Spinal cord (tissue), 10 donors: ENCODE data around the gene HMCN2. TPM values are rescaled to one million over a fixed set of nuclear protein-coding genes. Genes with fewer than 3 reads are reported as not detected.
A peak's percentile ranks its signal among the peaks of the same experiment; 100 is the strongest.

Experiments
- DNase-seq, 6 donors: peaks; one replicate each; pipeline versions ENCODE4 v3.0.0 to v3.0.0-alpha.2; 2013 to 2015; ENCODE audit warnings: low spot score in 6 of 6, low read depth in 4 of 6
- H3K27ac ChIP-seq: one replicate; pipeline ENCODE4 v1.5.1; 2013; ENCODE audit warnings: low read depth, low read length, control low read depth
- H3K27me3 ChIP-seq: one replicate; pipeline ENCODE4 v1.6.1; 2013; ENCODE audit warnings: low read length; ENCODE audit not compliant: control insufficient read depth, insufficient read depth
- H3K36me3 ChIP-seq: one replicate; pipeline ENCODE4 v1.6.1; 2013; ENCODE audit warnings: low read length; ENCODE audit not compliant: control insufficient read depth, insufficient read depth
- H3K4me1 ChIP-seq: one replicate; pipeline ENCODE4 v1.6.1; 2013; ENCODE audit warnings: low read length; ENCODE audit not compliant: control insufficient read depth, insufficient read depth
- H3K4me3 ChIP-seq: one replicate; pipeline ENCODE4 v1.5.1; 2013; ENCODE audit warnings: low read depth, low read length, control low read depth
- H3K9me3 ChIP-seq: one replicate; pipeline ENCODE4 v1.6.1; 2013; ENCODE audit warnings: low read length; ENCODE audit not compliant: control insufficient read depth, insufficient read depth
- WGBS: methylation state at CpG from one replicate; pipeline ENCODE4 v1.1.5; 2013; ENCODE audit warnings: missing lambda C conversion rate; ENCODE audit not compliant: insufficient coverage; 5-methylcytosine and 5-hydroxymethylcytosine counted together
- polyA plus RNA-seq, 2 donors: library from polyadenylated mRNA; unstranded; fragments of 120-200 nt; gene quantifications; one replicate each; pipeline ENCODE4 v1.2.1, GENCODE V29; 2013; ENCODE audit not compliant: insufficient read length in 2 of 2
- total RNA-seq, 2 donors: library from RNA; depleted of rRNA in 1 of 2; stranded (reverse); fragments of 120-200 nt in 1 of 2; fragments of >200 nt in 1 of 2; gene quantifications; one replicate each; pipeline versions ENCODE4 v1.2.3 to v1.2.4, GENCODE V29; 2013 to 2014
- donor health status: healthy.

HMCN2 gene
- total and polyA plus RNA-seq, 4 donors = 0.88 to 5.9 (median 3.5) TPM

DNA sequence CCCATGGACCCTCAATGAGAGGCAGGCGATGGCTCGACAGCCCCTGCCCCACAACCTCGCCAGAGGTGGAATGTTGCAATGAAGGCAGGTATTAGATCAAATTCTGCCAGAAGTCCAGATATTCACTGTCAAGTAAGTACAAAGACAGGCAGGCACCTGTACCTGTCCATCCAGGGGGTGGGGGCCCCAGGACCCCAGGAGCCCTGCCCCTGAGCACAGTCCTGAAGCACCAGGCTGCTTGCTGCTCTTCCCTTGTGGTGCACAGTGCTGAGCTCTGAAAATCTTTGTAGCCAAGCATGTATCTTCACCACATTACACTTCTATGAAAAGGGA lies 26.2 kb upstream of the HMCN2 start:
- no peak for DNase-seq
- H3K27me3 ChIP-seq = no peaks in the 10 kb centered on the region
- no CpG with 5 or more reads among the region's 3 CpGs for WGBS
- no peak overlapping the region for H3K4me3 ChIP-seq
- peaks cover 52% of the 10 kb centered on the region for H3K4me1 ChIP-seq
- peaks cover 38% of the 10 kb centered on the region for H3K36me3 ChIP-seq
- H3K27ac ChIP-seq = no peak overlapping the region
- no peaks in the 10 kb centered on the region for H3K9me3 ChIP-seq

DNA sequence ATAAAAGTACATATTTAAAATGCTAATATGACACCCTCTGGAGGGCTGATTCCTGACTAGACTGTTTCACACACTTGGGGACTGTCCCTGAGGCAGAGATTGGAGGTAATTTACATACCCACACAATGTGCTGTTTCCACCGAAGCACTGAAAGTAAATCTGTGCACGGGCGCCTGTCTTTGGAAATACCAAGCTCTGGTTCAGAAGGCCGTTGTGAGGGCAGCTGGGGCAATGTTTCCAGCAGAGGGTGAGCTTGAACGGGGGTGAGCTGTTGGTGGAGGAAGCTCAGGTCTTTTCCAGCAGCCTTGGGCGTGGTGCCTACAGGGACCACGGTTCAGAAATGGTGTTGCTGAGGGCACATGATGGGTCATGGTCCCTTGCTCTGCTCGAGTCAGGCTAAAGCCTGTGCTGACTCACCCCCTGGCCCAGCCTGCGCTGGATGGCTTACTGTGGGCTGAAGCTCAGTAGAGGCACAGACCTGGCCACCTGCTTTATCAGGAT lies 25.8 kb upstream of the HMCN2 start:
- DNase-seq = peak in 1 of 6 donors; percentile 17
- Histone ChIP-seq H3K4me1 (peaks cover 52% of the 10 kb centered on the region), H3K27ac (no peak overlapping the region), H3K27me3 (no peaks in the 10 kb centered on the region), H3K9me3 (no peaks in the 10 kb centered on the region), H3K4me3 (no peak overlapping the region), H3K36me3 (peaks cover 33% of the 10 kb centered on the region)
- 37% methylated on average over 9 of the region's 9 CpGs for WGBS

DNA sequence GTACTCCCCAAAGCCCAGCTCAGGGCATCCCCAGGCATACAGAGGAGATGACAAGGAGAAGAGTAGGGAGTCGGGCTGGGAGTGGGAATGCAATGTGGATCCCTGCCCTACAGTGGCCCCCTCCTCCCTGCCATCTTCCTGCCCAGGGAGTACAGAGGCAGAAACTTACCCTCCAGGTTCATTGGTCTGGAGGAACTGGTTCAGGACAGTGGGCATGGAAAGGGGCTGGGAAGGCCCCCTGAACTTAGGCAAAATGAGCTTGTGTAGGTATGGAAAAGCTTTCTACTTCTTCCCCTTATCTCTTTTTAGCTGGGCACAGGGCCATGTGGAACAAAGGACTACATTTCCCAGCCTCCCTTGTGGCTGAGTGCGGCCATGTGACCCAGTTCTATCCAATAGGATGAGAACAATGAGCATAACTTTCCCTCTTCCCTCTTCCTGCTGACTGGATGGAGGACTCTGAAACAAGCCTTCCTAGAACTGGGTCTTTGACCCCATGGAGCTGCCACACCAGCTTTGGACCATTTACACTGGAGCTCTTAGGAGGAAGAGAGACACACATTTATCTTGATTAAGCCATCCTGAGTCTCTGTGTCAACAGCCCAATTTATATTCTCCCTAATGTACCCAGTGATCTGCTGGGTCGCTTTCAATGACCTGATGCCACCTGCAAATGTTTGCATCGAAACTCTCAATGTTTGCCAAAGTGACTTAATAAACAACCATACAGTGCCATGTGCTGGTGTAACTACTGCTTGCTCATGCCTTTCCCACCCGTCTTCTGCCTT lies 25.0 kb upstream of the HMCN2 start:
- no peak overlapping the region for H3K4me3 ChIP-seq
- H3K9me3 ChIP-seq = no peaks in the 10 kb centered on the region
- peaks cover 46% of the 10 kb centered on the region for H3K4me1 ChIP-seq
- peaks cover 25% of the 10 kb centered on the region for H3K36me3 ChIP-seq
- H3K27me3 ChIP-seq = no peaks in the 10 kb centered on the region
- no peak overlapping the region for H3K27ac ChIP-seq
- peak in 5 of 6 donors; percentile 36 to 95 (median 53) for DNase-seq
- 87% methylated on average over 4 of the region's 5 CpGs for WGBS

DNA sequence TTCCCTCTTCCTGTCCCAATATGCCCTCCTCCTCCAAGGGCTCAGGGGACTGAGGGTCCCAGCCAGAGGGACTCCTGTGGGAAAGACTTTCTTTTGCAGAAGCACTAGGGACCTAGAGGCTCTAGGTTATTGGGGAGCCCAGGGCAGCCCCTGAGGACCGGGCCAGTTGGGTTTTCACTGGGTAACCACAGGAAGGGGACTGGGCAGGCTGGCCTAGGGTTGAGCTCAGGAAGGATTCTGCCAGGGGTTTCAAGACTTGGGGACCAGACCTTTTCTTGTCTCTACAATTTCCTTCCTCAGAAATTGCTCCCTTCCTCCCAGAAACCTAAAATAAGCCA lies 24.4 kb upstream of the HMCN2 start:
- no peaks in the 10 kb centered on the region for H3K27me3 ChIP-seq
- H3K4me3 ChIP-seq = no peak overlapping the region
- H3K27ac ChIP-seq = no peak overlapping the region
- DNase-seq = no peak
- 100% methylated on average over 1 of the region's 1 CpG for WGBS
- no peaks in the 10 kb centered on the region for H3K9me3 ChIP-seq
- peaks cover 40% of the 10 kb centered on the region for H3K4me1 ChIP-seq
- peaks cover 22% of the 10 kb centered on the region for H3K36me3 ChIP-seq

DNA sequence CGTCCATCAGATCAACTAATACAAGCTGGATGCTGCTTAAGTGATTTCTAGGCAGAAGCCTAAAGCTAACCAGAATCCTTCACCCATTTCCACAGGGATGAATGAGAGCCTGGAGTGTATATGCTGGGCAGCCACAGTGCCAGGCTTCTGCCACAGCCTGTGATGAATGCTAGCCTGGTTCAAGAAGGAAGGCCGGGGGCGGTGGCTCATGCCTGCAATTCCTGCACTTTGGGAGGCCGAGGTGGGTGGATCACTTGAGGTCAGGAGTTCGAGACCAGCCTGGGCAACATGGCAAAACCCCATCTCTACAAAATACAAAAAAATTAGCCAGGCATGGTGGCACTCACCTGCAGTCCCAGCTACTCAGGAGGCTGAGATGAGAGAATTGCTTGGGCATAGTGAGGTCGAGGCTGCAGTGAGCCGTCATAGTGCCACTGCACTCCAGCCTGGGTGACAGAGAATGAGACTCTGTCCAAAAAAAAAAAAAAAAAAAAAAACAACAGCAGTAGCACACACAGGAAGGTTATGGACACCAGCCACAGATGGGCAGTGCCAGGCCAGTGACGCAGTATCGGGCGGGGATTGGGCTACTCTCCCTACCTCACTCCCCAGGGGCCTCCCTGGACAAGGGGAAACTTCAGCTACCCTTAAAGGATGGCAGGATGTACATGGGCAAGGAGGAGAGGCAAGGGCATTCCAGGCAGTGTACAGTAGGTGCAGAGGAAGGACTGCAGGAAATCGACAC lies 23.1 kb upstream of the HMCN2 start:
- H3K36me3 ChIP-seq = peaks cover 12% of the 10 kb centered on the region
- H3K27me3 ChIP-seq = no peaks in the 10 kb centered on the region
- no peaks in the 10 kb centered on the region for H3K9me3 ChIP-seq
- no peak overlapping the region for H3K4me3 ChIP-seq
- 71% methylated on average over 4 of the region's 11 CpGs for WGBS
- no peak overlapping the region for H3K27ac ChIP-seq
- peaks cover 30% of the 10 kb centered on the region for H3K4me1 ChIP-seq
- DNase-seq = no peak

DNA sequence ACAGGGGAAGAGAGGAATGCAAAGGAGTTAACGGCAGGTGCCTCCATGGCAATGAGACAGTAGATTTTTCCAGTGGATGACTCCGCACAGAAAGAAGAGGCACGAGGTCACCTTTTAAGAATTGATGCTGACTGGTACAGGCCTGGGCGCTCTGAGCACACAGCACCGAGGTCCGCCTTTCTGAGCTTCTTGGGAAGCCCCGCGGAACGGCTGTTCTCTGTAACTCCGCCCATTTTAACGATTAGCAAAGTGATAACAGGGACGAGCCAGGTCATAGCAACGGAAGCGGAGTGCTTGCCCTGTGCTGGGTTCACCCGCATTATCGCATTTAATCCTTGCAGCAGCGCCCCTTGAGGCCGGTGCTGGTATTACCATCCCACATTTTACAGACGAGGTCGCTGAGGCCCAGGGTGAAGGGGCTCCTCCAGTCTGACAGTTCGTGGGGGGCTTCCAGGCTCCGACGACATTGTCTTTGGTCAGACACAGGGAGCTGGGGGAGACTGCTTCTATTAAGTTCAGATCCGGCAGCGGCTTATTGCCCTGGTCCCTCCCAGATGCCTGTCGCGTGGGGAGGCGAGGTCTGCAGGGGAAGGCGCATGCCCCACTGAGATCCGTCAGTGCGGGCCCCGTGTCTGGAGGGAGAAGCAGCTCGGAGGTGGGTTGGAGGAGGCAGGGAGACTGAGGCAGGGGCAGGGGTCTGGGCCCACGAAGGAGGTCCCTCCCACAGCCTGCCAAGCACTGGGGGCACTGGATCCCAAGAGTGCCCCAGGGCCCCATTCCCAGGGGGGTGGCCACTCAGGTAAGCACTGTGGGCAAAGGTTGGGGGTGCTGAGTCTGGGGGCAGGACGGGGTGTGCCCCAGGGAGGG lies 22.3 kb upstream of the HMCN2 start:
- no peaks in the 10 kb centered on the region for H3K27me3 ChIP-seq
- H3K4me1 ChIP-seq = peaks cover 30% of the 10 kb centered on the region
- peaks cover 4% of the 10 kb centered on the region for H3K36me3 ChIP-seq
- DNase-seq = peak in 4 of 6 donors; percentile 40 to 88 (median 66)
- no peaks in the 10 kb centered on the region for H3K9me3 ChIP-seq
- WGBS = 23% methylated on average over 35 of the region's 35 CpGs
- H3K4me3 ChIP-seq = no peak overlapping the region
- H3K27ac ChIP-seq = no peak overlapping the region

DNA sequence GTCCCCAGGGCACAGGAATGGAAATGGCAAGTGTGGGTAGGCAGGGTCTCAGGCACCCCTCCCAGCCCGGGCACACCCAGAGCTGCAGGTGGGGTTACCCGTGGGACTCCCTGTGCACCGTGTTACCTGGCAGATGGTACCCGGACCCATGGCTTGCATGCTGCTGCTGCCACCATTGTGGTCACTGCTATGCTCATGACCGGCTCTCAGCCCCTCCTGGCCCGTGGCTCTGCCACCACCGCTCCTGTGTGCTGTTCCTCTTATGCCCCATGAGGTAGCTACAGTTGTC lies 21.7 kb upstream of the HMCN2 start:
- Histone ChIP-seq H3K9me3 (no peaks in the 10 kb centered on the region), H3K4me3 (no peak overlapping the region), H3K36me3 (peaks cover under 1% of the 10 kb centered on the region), H3K27ac (no peak overlapping the region), H3K4me1 (peaks cover 29% of the 10 kb centered on the region), H3K27me3 (no peaks in the 10 kb centered on the region)
- DNase-seq = no peak
- WGBS = 91% methylated on average over 7 of the region's 7 CpGs

DNA sequence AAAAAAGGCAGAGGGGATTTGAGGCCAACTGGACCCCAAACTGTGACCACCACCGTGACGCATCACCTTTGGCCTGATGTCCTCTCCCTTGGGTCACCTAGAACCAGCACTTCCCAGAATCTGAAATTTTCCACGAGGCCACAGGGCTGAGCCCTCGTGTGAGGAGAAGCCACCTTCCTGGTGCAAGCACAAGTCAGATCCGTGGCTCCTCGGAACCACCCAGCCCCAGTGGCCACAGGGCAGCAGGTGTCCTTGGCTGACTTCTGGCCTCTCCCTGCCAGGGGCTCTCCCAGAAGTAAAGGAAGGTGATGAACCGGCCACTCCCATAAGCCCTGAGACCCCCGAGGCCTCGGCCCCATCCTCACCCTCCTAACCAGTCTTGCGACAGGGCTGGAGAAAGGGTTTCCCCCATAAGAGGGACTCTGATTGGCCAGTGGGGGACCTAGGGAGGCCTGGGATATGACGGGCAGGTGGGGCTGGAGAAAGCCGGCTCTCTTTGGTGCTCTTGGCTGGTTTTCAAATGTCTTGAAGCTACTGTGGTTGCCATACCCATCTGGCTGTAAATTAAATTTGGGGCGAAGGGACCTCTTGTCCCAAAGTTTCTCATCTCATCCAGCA lies 20.9 kb upstream of the HMCN2 start:
- H3K4me3 ChIP-seq = no peak overlapping the region
- H3K27ac ChIP-seq = no peak overlapping the region
- whole genome bisulfite sequencing = 89% methylated on average over 9 of the region's 13 CpGs
- no peak for DNase-seq
- no peaks in the 10 kb centered on the region for H3K27me3 ChIP-seq
- no peaks in the 10 kb centered on the region for H3K9me3 ChIP-seq
- H3K4me1 ChIP-seq = peaks cover 22% of the 10 kb centered on the region
- no peaks in the 10 kb centered on the region for H3K36me3 ChIP-seq

DNA sequence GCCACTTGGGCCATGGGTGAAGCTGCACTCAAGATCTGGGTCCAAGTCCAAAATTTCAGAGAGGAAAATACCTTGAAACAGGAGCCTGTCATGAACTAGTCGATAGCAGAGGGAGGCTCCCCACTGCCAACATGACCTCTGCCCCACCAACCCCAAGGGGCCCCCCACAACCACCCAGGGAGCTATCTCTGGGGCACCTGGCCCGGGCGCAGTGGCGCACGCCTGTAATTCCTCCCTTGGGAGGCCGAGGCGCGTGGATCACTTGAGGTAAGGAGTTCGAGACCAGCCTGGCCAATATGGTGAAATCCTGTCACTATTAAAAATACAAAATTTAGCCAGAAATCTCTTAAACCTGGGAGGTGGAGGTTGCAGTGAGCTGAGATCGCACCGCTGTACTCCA lies 20.1 kb upstream of the HMCN2 start:
- no peak overlapping the region for H3K27ac ChIP-seq
- 100% methylated on average over 1 of the region's 11 CpGs for WGBS
- no peaks in the 10 kb centered on the region for H3K9me3 ChIP-seq
- H3K4me3 ChIP-seq = no peak overlapping the region
- no peaks in the 10 kb centered on the region for H3K36me3 ChIP-seq
- no peaks in the 10 kb centered on the region for H3K27me3 ChIP-seq
- no peak for DNase-seq
- peaks cover 14% of the 10 kb centered on the region for H3K4me1 ChIP-seq
